ENCODE data around the gene ADAMTS5. TPM values are rescaled to one million over a fixed set of nuclear protein-coding genes. Genes with fewer than 3 reads are reported as not detected.

Gene ADAMTS5
- polyA plus RNA-seq, 1 donor from 2014 or later = 1.6 TPM

- Histone ChIP-seq H3K9ac (ENCODE audit: low read length) (no peak overlapping the region), H3F3A (ENCODE audit: insufficient read depth, low read length, poor library complexity, severe bottlenecking) (no peaks in the 10 kb centered on the region), H3K4me2 (ENCODE audit: low read length) (no peak overlapping the region), H3K79me2 (replicated peaks; ENCODE audit: insufficient read depth, low read length) (no peaks in the 10 kb centered on the region), H4K20me1 (ENCODE audit: insufficient read depth) (no peaks in the 10 kb centered on the region), H3K27ac (ENCODE audit: low read length) (no peak overlapping the region), H3K36me3 (ENCODE audit: insufficient read depth, low read length) (no peaks in the 10 kb centered on the region), H3K9me3 (ENCODE audit: low read length) (no peaks in the 10 kb centered on the region), H3K9me2 (ENCODE audit: insufficient read depth, low read length) (no peaks in the 10 kb centered on the region), H3K4me3 (ENCODE audit: low read length) (no peak overlapping the region), H2AFZ (ENCODE audit: low read depth, low read length) (no peak overlapping the region), H3K27me3 (ENCODE audit: insufficient read depth, low read depth, low read length) (no peaks in the 10 kb centered on the region)
- TF ChIP-seq RAD21 (conservative IDR thresholded peaks at IDR 0.05) (no peak), POLR2AphosphoS5 (IDR thresholded peaks at IDR 0.05) (no peak), MXI1 (conservative IDR thresholded peaks at IDR 0.05; ENCODE audit: poor library complexity, severe bottlenecking) (no peak), TAF1 (IDR thresholded peaks at IDR 0.05; ENCODE audit: low read depth) (no peak)
Measured at GRCh38 chr21:26941421-26941820, 25.5 kb downstream of the ADAMTS5 start.

DNA sequence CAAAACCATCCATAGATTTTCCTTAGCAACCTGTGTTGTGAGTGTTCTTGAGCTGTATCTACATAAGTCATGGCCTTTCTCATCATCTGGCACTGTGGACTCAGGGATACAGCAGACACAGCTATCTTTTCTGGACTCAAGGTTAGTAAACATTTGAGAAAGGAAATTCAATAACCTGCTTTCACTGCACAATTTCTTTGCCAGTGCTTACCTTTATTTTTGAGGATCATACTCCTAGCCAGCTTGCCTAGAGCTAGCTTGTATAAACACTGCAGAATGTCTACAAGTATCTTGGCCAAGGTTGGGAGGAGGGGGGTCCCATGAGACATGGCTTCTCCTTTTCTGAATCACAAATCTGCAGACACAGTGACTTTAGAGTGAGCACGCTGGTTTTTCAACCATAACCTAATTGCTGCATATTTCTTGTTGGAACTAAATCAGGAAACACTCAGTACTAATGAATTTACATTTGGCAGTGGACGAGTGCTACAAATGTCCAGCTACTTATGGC, 27.2 kb downstream of the ADAMTS5 start:
- Histone ChIP-seq H3K36me3 (ENCODE audit: insufficient read depth, low read length) (no peaks in the 10 kb centered on the region), H3K4me3 (ENCODE audit: low read length) (no peak overlapping the region), H3F3A (ENCODE audit: insufficient read depth, low read length, poor library complexity, severe bottlenecking) (no peaks in the 10 kb centered on the region), H3K79me2 (replicated peaks; ENCODE audit: insufficient read depth, low read length) (no peaks in the 10 kb centered on the region), H3K27me3 (ENCODE audit: insufficient read depth, low read depth, low read length) (no peaks in the 10 kb centered on the region), H3K9me3 (ENCODE audit: low read length) (no peaks in the 10 kb centered on the region), H3K27ac (ENCODE audit: low read length) (no peak overlapping the region), H3K9ac (ENCODE audit: low read length) (no peak overlapping the region), H3K4me2 (ENCODE audit: low read length) (no peak overlapping the region), H4K20me1 (ENCODE audit: insufficient read depth) (no peaks in the 10 kb centered on the region), H2AFZ (ENCODE audit: low read depth, low read length) (no peak overlapping the region), H3K9me2 (ENCODE audit: insufficient read depth, low read length) (no peaks in the 10 kb centered on the region)
- no peak for TF ChIP-seq RAD21 (conservative IDR thresholded peaks at IDR 0.05)
- TF ChIP-seq TAF1 (IDR thresholded peaks at IDR 0.05; ENCODE audit: low read depth) = no peak
- TF ChIP-seq, protein P1, sequence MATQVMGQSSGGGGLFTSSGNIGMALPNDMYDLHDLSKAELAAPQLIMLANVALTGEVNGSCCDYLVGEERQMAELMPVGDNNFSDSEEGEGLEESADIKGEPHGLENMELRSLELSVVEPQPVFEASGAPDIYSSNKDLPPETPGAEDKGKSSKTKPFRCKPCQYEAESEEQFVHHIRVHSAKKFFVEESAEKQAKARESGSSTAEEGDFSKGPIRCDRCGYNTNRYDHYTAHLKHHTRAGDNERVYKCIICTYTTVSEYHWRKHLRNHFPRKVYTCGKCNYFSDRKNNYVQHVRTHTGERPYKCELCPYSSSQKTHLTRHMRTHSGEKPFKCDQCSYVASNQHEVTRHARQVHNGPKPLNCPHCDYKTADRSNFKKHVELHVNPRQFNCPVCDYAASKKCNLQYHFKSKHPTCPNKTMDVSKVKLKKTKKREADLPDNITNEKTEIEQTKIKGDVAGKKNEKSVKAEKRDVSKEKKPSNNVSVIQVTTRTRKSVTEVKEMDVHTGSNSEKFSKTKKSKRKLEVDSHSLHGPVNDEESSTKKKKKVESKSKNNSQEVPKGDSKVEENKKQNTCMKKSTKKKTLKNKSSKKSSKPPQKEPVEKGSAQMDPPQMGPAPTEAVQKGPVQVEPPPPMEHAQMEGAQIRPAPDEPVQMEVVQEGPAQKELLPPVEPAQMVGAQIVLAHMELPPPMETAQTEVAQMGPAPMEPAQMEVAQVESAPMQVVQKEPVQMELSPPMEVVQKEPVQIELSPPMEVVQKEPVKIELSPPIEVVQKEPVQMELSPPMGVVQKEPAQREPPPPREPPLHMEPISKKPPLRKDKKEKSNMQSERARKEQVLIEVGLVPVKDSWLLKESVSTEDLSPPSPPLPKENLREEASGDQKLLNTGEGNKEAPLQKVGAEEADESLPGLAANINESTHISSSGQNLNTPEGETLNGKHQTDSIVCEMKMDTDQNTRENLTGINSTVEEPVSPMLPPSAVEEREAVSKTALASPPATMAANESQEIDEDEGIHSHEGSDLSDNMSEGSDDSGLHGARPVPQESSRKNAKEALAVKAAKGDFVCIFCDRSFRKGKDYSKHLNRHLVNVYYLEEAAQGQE (IDR thresholded peaks at IDR 0.05; ENCODE audit: borderline replicate concordance) = no peak
- TF ChIP-seq POLR2AphosphoS5 (IDR thresholded peaks at IDR 0.05) = no peak
- no peak for TF ChIP-seq EZH2 (IDR thresholded peaks at IDR 0.05; ENCODE audit: borderline replicate concordance, insufficient read depth, low read length, poor library complexity, severe bottlenecking)
- no peak for TF ChIP-seq MXI1 (conservative IDR thresholded peaks at IDR 0.05; ENCODE audit: poor library complexity, severe bottlenecking)
- no peak for TF ChIP-seq SMC3 (conservative IDR thresholded peaks at IDR 0.05; ENCODE audit: poor library complexity)
- TF ChIP-seq, protein P2, sequence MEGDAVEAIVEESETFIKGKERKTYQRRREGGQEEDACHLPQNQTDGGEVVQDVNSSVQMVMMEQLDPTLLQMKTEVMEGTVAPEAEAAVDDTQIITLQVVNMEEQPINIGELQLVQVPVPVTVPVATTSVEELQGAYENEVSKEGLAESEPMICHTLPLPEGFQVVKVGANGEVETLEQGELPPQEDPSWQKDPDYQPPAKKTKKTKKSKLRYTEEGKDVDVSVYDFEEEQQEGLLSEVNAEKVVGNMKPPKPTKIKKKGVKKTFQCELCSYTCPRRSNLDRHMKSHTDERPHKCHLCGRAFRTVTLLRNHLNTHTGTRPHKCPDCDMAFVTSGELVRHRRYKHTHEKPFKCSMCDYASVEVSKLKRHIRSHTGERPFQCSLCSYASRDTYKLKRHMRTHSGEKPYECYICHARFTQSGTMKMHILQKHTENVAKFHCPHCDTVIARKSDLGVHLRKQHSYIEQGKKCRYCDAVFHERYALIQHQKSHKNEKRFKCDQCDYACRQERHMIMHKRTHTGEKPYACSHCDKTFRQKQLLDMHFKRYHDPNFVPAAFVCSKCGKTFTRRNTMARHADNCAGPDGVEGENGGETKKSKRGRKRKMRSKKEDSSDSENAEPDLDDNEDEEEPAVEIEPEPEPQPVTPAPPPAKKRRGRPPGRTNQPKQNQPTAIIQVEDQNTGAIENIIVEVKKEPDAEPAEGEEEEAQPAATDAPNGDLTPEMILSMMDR (IDR thresholded peaks at IDR 0.05; ENCODE audit: poor library complexity, severe bottlenecking) = no peak
- no peak for TF ChIP-seq EP300 (conservative IDR thresholded peaks at IDR 0.05; ENCODE audit: poor library complexity, severe bottlenecking)

Measured in neural cell (in vitro differentiated cells).